Right atrium auricular region (tissue), 2 donors: ENCODE results near the gene CDH8. TPM values are rescaled to one million over a fixed set of nuclear protein-coding genes. Genes with fewer than 3 reads are reported as not detected.

Experiments used
- DNase-seq: peaks from one replicate; pipeline ENCODE4 v3.0.0-alpha.2; 2019; ENCODE audit warnings: low spot score
- H3K27ac ChIP-seq, 2 donors: fragments of 200-600 bp; sonication (generic); 1 replicate in 1 of 2; 2 replicates in 1 of 2; pipeline ENCODE4 v1.5.1; 2016 to 2019
- H3K27me3 ChIP-seq, 2 donors: fragments of 200-600 bp; sonication (generic); one replicate each; pipeline versions ENCODE4 v1.5.1 to v1.6.0; 2017 to 2019
- H3K36me3 ChIP-seq: fragments of 200-600 bp; sonication (generic); one replicate; pipeline ENCODE4 v1.5.1; 2016
- H3K4me1 ChIP-seq, 2 donors: fragments of 200-600 bp; sonication (generic); one replicate each; pipeline versions ENCODE4 v1.5.1 to v1.6.0; 2017 to 2019
- H3K4me3 ChIP-seq, 2 donors: fragments of 200-600 bp; sonication (generic); 1 replicate in 1 of 2; 2 replicates in 1 of 2; pipeline ENCODE4 v1.5.1; 2017 to 2019; ENCODE audit warnings: mild to moderate bottlenecking in 1 of 2, moderate library complexity in 1 of 2
- H3K9me3 ChIP-seq, 2 donors: fragments of 200-600 bp; sonication (generic); one replicate each; pipeline ENCODE4 v1.5.1; 2019
- total RNA-seq, 2 donors: library from RNA; depleted of rRNA; stranded (reverse); fragments of >200 nt; gene quantifications; one replicate each; pipeline ENCODE4 v1.1.0, GENCODE V29; 2016
- TF ChIP-seq, protein P1 (sequence below), 2 donors: fragments of 200-600 bp; sonication (generic); IDR thresholded peaks; one replicate each; pipeline ENCODE4 v1.5.1; 2019; ENCODE audit warnings: antibody characterized with exemption in 2 of 2

Gene CDH8
- total RNA-seq, 2 donors from 2014 or later, result not detected

GRCh38 chr16:62029947-62030346 is 6.3 kb downstream of the CDH8 start:
- no peaks in the 10 kb centered on the region for H3K36me3 ChIP-seq
- no peak overlapping the region for H3K4me3 ChIP-seq
- no peak for DNase-seq
- H3K9me3 ChIP-seq, result no peaks in the 10 kb centered on the region
- TF ChIP-seq, protein P1, sequence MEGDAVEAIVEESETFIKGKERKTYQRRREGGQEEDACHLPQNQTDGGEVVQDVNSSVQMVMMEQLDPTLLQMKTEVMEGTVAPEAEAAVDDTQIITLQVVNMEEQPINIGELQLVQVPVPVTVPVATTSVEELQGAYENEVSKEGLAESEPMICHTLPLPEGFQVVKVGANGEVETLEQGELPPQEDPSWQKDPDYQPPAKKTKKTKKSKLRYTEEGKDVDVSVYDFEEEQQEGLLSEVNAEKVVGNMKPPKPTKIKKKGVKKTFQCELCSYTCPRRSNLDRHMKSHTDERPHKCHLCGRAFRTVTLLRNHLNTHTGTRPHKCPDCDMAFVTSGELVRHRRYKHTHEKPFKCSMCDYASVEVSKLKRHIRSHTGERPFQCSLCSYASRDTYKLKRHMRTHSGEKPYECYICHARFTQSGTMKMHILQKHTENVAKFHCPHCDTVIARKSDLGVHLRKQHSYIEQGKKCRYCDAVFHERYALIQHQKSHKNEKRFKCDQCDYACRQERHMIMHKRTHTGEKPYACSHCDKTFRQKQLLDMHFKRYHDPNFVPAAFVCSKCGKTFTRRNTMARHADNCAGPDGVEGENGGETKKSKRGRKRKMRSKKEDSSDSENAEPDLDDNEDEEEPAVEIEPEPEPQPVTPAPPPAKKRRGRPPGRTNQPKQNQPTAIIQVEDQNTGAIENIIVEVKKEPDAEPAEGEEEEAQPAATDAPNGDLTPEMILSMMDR (IDR thresholded peaks at IDR 0.05), result no peak
- no peaks in the 10 kb centered on the region for H3K27me3 ChIP-seq
- H3K4me1 ChIP-seq, result peaks cover 0 to 6% of the 10 kb centered on the region in 2 donors
- no peak overlapping the region for H3K27ac ChIP-seq

GRCh38 chr16:62022688-62023087 is 13.6 kb downstream of the CDH8 start:
- TF ChIP-seq, protein P1 (IDR thresholded peaks at IDR 0.05), result no peak

DNA sequence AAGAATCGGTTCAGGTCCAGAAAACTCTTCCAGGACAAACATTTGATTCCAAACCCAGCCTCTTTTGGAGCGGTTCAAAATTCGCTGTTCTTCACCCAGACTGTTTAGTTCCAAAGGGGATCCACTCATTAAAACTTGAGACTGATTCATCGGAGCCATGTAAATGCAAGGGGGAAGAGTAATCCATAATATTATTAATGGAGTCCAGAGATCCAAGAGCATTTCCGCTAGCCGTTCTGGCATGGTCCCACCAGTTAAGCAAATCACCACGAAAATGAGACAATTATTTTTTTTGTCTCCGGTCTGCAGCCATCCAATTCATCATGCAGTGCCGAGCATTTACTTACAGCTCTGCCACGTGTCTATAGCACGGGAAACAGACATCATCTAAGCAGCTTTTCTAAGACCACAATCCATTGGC is 15.1 kb downstream of the CDH8 start:
- TF ChIP-seq, protein P1 (IDR thresholded peaks at IDR 0.05), result no peak
- no peaks in the 10 kb centered on the region for H3K9me3 ChIP-seq
- H3K27me3 ChIP-seq, result no peaks in the 10 kb centered on the region
- DNase-seq, result no peak
- H3K27ac ChIP-seq, result no peak overlapping the region
- H3K36me3 ChIP-seq, result no peaks in the 10 kb centered on the region
- H3K4me1 ChIP-seq, result no peaks in the 10 kb centered on the region
- H3K4me3 ChIP-seq, result no peak overlapping the region

More at GRCh38 chr16:62022688-62023087, 13.6 kb downstream of the CDH8 start:
- Histone ChIP-seq H3K36me3 (no peaks in the 10 kb centered on the region), H3K4me1 (no peaks in the 10 kb centered on the region), H3K27me3 (no peaks in the 10 kb centered on the region), H3K9me3 (no peaks in the 10 kb centered on the region), H3K4me3 (no peak overlapping the region), H3K27ac (no peak overlapping the region)
- DNase-seq, result no peak

GRCh38 chr16:62020681-62021080 is 15.6 kb downstream of the CDH8 start:
- H3K4me1 ChIP-seq, result no peaks in the 10 kb centered on the region
- H3K4me3 ChIP-seq, result no peak overlapping the region
- no peak for DNase-seq
- no peaks in the 10 kb centered on the region for H3K36me3 ChIP-seq
- TF ChIP-seq, protein P1 (IDR thresholded peaks at IDR 0.05), result no peak
- no peaks in the 10 kb centered on the region for H3K9me3 ChIP-seq
- H3K27me3 ChIP-seq, result no peaks in the 10 kb centered on the region
- no peak overlapping the region for H3K27ac ChIP-seq

DNA sequence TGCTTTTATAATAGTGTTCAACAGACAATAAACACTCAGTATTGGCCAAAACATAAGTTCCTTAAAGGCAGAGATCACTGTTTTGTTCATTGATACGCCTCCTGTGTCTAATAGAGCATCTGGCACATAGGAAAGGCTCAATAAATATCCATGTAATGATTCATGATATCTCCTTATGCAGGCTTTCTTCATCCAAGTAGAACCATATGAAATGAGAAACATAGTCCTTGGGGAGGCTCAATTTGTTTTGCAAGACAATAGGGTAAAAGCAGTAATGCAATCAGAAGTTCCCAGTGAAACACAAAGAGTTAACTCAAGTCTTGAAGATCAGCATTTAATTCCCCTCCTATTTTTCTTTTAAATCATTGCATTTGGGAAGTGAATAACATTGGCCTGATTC is 16.4 kb downstream of the CDH8 start:
- Histone ChIP-seq H3K4me3 (no peak overlapping the region), H3K9me3 (no peaks in the 10 kb centered on the region), H3K27me3 (no peaks in the 10 kb centered on the region), H3K4me1 (no peaks in the 10 kb centered on the region), H3K27ac (no peak overlapping the region), H3K36me3 (no peaks in the 10 kb centered on the region)
- DNase-seq, result no peak
- TF ChIP-seq, protein P1 (IDR thresholded peaks at IDR 0.05), result no peak

- no peak for DNase-seq
- H3K27ac ChIP-seq, result no peak overlapping the region
- H3K36me3 ChIP-seq, result no peaks in the 10 kb centered on the region
- H3K4me3 ChIP-seq, result no peak overlapping the region
- TF ChIP-seq, protein P1 (IDR thresholded peaks at IDR 0.05), result no peak
- H3K27me3 ChIP-seq, result no peaks in the 10 kb centered on the region
- no peaks in the 10 kb centered on the region for H3K4me1 ChIP-seq
- H3K9me3 ChIP-seq, result no peaks in the 10 kb centered on the region
These were observed 17.8 kb downstream of the CDH8 start for GRCh38 chr16:62018301-62019060.
